ENCODE data around the gene MAPK12. TPM values are rescaled to one million over a fixed set of nuclear protein-coding genes. Genes with fewer than 3 reads are reported as not detected.

Gene MAPK12
- total RNA-seq, 2 experiments from 2014 or later, result 12.3 to 12.4 TPM

- CTCF ChIA-PET, result interaction anchor here (1.5 kb wide), 1 partner anchor 103 kb away, joined by 5 read pairs; no protein-coding TSS in a partner anchor
- Mint-ChIP-seq H3K4me3 (no peak overlapping the region), H3K4me1 (ENCODE audit: low read depth) (peaks cover 39% of the 10 kb centered on the region), H3K27me3 (ENCODE audit: low read depth) (no peaks in the 10 kb centered on the region), H3K27ac (no peak overlapping the region), H3K9me3 (no peaks in the 10 kb centered on the region), H3K36me3 (ENCODE audit: low read depth) (peaks cover 11% of the 10 kb centered on the region)
- DNase-seq, result no peak
- intact Hi-C loops (cut with micrococcal nuclease), result no loop called here
These were observed 22.7 kb downstream of the MAPK12 start for GRCh38 chr22:50238755-50239154.

GRCh38 chr22:50236731-50237409 lies 24.6 kb downstream of the MAPK12 start:
- CTCF ChIA-PET, result interaction anchor here (1.2 kb wide), 1 partner anchor 7 kb away, joined by 5 read pairs; no protein-coding TSS in a partner anchor
- Mint-ChIP-seq H3K4me1 (ENCODE audit: low read depth) (peaks cover 25% of the 10 kb centered on the region), H3K4me3 (no peak overlapping the region), H3K36me3 (ENCODE audit: low read depth) (peaks cover 15% of the 10 kb centered on the region), H3K27me3 (ENCODE audit: low read depth) (no peaks in the 10 kb centered on the region), H3K27ac (no peak overlapping the region), H3K9me3 (no peaks in the 10 kb centered on the region)
- intact Hi-C loops (cut with micrococcal nuclease), result no loop called here
- DNase-seq, result no peak

GRCh38 chr22:50233223-50233622 lies 28.3 kb downstream of the MAPK12 start:
- intact Hi-C loops (cut with micrococcal nuclease), result no loop called here
- Mint-ChIP-seq H3K27me3 (ENCODE audit: low read depth) (no peaks in the 10 kb centered on the region), H3K36me3 (ENCODE audit: low read depth) (peaks cover 20% of the 10 kb centered on the region), H3K4me1 (ENCODE audit: low read depth) (peaks cover 12% of the 10 kb centered on the region), H3K9me3 (no peaks in the 10 kb centered on the region), H3K4me3 (no peak overlapping the region), H3K27ac (no peak overlapping the region)
- CTCF ChIA-PET, result interaction anchor here (0.6 to 2.2 kb wide), 2 partner anchors 8 to 109 kb away, joined by 3 to 9 read pairs; no protein-coding TSS in a partner anchor
- DNase-seq, result no peak

- peaks cover 9% of the 10 kb centered on the region for H3K4me1 Mint-ChIP-seq (ENCODE audit: low read depth)
- peaks cover 16% of the 10 kb centered on the region for H3K36me3 Mint-ChIP-seq (ENCODE audit: low read depth)
- no peak overlapping the region for H3K27ac Mint-ChIP-seq
- CTCF ChIA-PET, result interaction anchor here (0.6 to 2.2 kb wide), 2 partner anchors 8 to 110 kb away, joined by 3 to 9 read pairs; no protein-coding TSS in a partner anchor
- no peaks in the 10 kb centered on the region for H3K9me3 Mint-ChIP-seq
- no peak for DNase-seq
- no peak overlapping the region for H3K4me3 Mint-ChIP-seq
- no peaks in the 10 kb centered on the region for H3K27me3 Mint-ChIP-seq (ENCODE audit: low read depth)
- intact Hi-C loops (cut with micrococcal nuclease), result no loop called here
These were observed 28.9 kb downstream of the MAPK12 start for GRCh38 chr22:50232481-50233151.

- H3K27ac Mint-ChIP-seq, result no peak overlapping the region
- peaks cover 9% of the 10 kb centered on the region for H3K36me3 Mint-ChIP-seq (ENCODE audit: low read depth)
- no peak for DNase-seq
- H3K4me3 Mint-ChIP-seq, result no peak overlapping the region
- intact Hi-C loops (cut with micrococcal nuclease), result no loop called here
- H3K27me3 Mint-ChIP-seq (ENCODE audit: low read depth), result no peaks in the 10 kb centered on the region
- peaks cover 4% of the 10 kb centered on the region for H3K4me1 Mint-ChIP-seq (ENCODE audit: low read depth)
- CTCF ChIA-PET, result no interaction called here
- no peaks in the 10 kb centered on the region for H3K9me3 Mint-ChIP-seq
These were observed 32.1 kb downstream of the MAPK12 start for GRCh38 chr22:50229370-50229769.

- CTCF ChIA-PET, result no interaction called here
- Mint-ChIP-seq H3K36me3 (ENCODE audit: low read depth) (peaks cover 9% of the 10 kb centered on the region), H3K27ac (no peak overlapping the region)
These were observed 33.1 kb downstream of the MAPK12 start for GRCh38 chr22:50228366-50228765.

GRCh38 chr22:50227579-50228215 lies 33.8 kb downstream of the MAPK12 start:
- H3K27ac Mint-ChIP-seq, result no peak overlapping the region
- no peak overlapping the region for H3K4me3 Mint-ChIP-seq
- peaks cover 4% of the 10 kb centered on the region for H3K4me1 Mint-ChIP-seq (ENCODE audit: low read depth)
- intact Hi-C loops (cut with micrococcal nuclease), result no loop called here
- no peaks in the 10 kb centered on the region for H3K9me3 Mint-ChIP-seq
- CTCF ChIA-PET, result interaction anchor here (1.1 kb wide), 1 partner anchor 13 kb away, joined by 4 read pairs; no protein-coding TSS in a partner anchor
- no peaks in the 10 kb centered on the region for H3K27me3 Mint-ChIP-seq (ENCODE audit: low read depth)
- H3K36me3 Mint-ChIP-seq (ENCODE audit: low read depth), result peaks cover 9% of the 10 kb centered on the region
- DNase-seq, result no peak

More at GRCh38 chr22:50228366-50228765, 33.1 kb downstream of the MAPK12 start:
- Mint-ChIP-seq H3K4me1 (ENCODE audit: low read depth) (peaks cover 4% of the 10 kb centered on the region), H3K4me3 (no peak overlapping the region), H3K9me3 (no peaks in the 10 kb centered on the region), H3K27me3 (ENCODE audit: low read depth) (no peaks in the 10 kb centered on the region)
- intact Hi-C loops (cut with micrococcal nuclease), result no loop called here
- no peak for DNase-seq

GRCh38 chr22:50226875-50227165 lies 34.7 kb downstream of the MAPK12 start:
- intact Hi-C loops (cut with micrococcal nuclease), result no loop called here
- H3K27ac Mint-ChIP-seq, result no peak overlapping the region
- DNase-seq, result no peak
- CTCF ChIA-PET, result interaction anchor here (1.1 kb wide), 1 partner anchor 14 kb away, joined by 4 read pairs; no protein-coding TSS in a partner anchor
- H3K4me3 Mint-ChIP-seq, result no peak overlapping the region
- H3K4me1 Mint-ChIP-seq (ENCODE audit: low read depth), result peaks cover 4% of the 10 kb centered on the region
- H3K9me3 Mint-ChIP-seq, result no peaks in the 10 kb centered on the region
- H3K27me3 Mint-ChIP-seq (ENCODE audit: low read depth), result no peaks in the 10 kb centered on the region
- peaks cover 9% of the 10 kb centered on the region for H3K36me3 Mint-ChIP-seq (ENCODE audit: low read depth)

GRCh38 chr22:50226063-50226874 lies 35.2 kb downstream of the MAPK12 start:
- CTCF ChIA-PET, result no interaction called here

DNA sequence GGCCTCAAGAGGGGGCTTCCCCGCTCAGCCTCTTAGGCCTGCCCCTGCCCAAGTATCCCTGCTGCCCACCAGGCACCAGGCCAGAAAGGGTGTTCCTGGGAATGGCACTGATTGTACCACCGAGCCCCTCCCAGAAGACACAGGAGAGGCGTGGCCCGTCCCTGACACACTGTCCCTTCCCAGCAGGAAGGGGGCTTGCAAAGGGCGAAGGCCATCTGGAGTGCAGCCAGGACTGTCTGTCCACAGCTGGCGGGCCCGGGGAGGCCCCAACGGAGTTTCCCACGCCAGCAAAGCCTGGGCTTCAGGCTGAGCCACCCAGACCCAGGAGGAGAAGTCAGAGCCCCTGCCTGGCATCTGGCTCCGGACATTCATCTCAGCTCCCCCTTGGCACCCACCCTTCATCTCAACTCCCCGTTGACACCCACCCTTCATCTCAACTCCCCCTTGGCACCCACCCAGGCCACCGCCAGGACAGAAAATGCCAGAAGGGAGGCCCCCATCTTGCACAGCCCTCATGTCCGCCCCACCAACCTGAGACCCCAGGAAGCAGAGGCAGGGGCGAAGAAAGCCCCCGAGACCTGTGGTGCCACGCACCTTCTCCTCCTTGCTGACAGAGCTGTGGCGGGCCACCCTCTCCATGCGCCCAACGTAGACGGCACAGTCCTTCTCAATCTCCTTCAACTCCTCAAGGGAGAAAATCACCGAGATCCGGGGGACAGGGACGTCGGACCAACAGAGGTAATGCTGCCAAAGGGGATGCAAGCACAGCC lies 36.1 kb downstream of the MAPK12 start:
- Mint-ChIP-seq H3K36me3 (ENCODE audit: low read depth) (peaks cover 13% of the 10 kb centered on the region), H3K9me3 (no peaks in the 10 kb centered on the region), H3K4me1 (ENCODE audit: low read depth) (peaks cover 4% of the 10 kb centered on the region), H3K4me3 (no peak overlapping the region), H3K27me3 (ENCODE audit: low read depth) (no peaks in the 10 kb centered on the region), H3K27ac (no peak overlapping the region)
- intact Hi-C loops (cut with micrococcal nuclease), result no loop called here
- CTCF ChIA-PET, result no interaction called here
- DNase-seq, result no peak

More at GRCh38 chr22:50226063-50226874, 35.2 kb downstream of the MAPK12 start:
- no peak for DNase-seq
- Mint-ChIP-seq H3K9me3 (no peaks in the 10 kb centered on the region), H3K27me3 (ENCODE audit: low read depth) (no peaks in the 10 kb centered on the region), H3K4me3 (no peak overlapping the region), H3K27ac (no peak overlapping the region), H3K4me1 (ENCODE audit: low read depth) (peaks cover 4% of the 10 kb centered on the region), H3K36me3 (ENCODE audit: low read depth) (peaks cover 9% of the 10 kb centered on the region)
- intact Hi-C loops (cut with micrococcal nuclease), result no loop called here

GRCh38 chr22:50224071-50224470 lies 37.4 kb downstream of the MAPK12 start:
- no peak for DNase-seq
- H3K4me3 Mint-ChIP-seq, result no peak overlapping the region
- H3K4me1 Mint-ChIP-seq (ENCODE audit: low read depth), result no peaks in the 10 kb centered on the region
- no peaks in the 10 kb centered on the region for H3K27me3 Mint-ChIP-seq (ENCODE audit: low read depth)
- CTCF ChIA-PET, result interaction anchor here (0.6 kb wide), 1 partner anchor 275 kb away, joined by 5 read pairs; no protein-coding TSS in a partner anchor
- intact Hi-C loops (cut with micrococcal nuclease), result no loop called here
- no peak overlapping the region for H3K27ac Mint-ChIP-seq
- peaks cover 8% of the 10 kb centered on the region for H3K36me3 Mint-ChIP-seq (ENCODE audit: low read depth)
- H3K9me3 Mint-ChIP-seq, result no peaks in the 10 kb centered on the region
